ENCODE results near the gene CD2AP. TPM values are rescaled to one million over a fixed set of nuclear protein-coding genes. Genes with fewer than 3 reads are reported as not detected.
A peak's percentile ranks its signal among the peaks of the same experiment; 100 is the strongest.
"Not testable (repeated sequence)": the region's sequence is repeated elsewhere in the genome, so short reads cannot be mapped to it uniquely, and the experiment has no call there.

Gene CD2AP
- polyA plus RNA-seq, 12 donors = 9.4 to 20.5 (median 13.7) TPM; not detected in 1

DNA sequence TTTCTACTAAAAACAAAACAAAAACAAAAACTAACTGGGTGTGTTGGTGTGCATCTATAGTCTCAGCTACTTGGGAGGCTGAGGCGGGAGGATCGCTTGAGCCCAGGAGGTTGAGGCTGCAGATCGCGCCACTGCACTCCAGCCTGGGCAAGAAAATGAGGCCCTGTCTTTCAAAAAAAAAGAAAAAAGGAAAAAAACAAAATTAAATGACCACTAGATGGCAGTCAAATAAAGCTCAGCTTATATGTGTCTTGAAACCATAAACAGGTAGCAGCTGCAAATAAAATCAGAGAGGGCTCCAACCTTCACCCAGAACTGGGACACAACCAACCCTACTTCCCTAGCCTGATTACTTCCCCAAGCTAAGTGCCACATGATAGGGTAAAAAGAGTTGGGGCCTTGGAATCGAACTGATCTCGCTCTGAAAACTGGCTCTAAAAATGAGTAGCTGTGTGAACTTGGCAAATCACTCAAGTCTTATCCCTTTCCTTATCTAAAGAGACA, 153.7 kb downstream of the CD2AP start:
- peak; percentile 38 for DNase-seq

DNA sequence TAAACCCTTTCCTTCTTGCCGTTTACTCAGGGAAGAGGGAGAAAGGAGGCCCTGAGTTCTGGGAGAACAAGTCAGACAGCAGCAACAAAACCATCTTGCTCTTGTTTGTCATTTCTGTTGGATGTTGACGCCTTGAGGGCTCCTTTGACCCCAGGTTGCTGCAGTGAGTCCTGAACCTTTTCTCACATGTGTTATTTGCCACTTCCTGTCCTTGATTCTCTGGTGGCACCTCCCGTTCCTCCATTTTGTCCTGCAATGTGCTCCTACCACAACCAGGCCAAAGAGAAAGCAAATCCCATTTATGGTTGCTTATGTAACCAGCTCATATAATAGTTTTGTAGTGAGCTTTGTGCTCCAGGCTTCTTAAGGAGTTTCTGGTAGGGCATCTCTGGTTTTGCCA, 154.2 kb downstream of the CD2AP start:
- DNase-seq = no peak

GRCh38 chr6:47633141-47633540, 155.6 kb downstream of the CD2AP start:
- no peak for DNase-seq

DNA sequence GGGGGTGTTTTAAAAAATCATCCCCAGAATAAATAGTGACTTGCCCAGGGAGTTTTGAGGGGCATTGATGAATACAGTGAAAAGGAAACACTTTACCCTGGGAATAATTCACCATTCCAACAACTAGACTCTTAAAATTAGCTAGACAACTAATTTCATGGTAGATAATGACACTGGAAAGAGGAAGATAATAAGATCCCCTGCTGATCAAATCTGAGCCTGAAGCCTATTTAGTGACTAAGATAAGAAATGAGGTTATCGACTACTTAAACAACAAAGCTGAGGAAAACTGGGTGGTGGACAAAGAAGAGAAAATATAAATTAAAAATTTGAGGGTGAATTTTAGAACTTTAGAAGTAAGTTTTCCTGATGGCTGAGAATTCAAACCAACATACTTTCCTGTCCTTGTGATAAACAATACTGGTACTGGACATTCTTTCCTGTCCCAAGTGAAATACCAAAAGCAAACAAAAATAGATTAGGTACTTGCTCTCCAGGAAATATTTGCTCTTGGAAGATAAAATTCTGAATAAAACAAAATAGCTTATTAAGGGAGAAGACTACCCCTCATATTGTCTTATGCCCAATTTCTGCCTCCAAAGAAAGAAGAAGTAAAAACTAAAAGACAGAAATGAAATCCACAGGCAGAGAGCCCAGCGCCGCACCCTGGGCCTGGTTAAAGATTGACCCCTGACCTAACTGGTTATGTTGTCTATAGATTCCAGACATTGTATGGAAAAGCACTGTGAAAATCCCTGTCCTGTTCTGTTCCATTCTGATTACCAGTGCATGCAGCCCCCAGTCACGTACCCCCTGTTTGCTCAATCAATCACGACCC, 156.8 kb downstream of the CD2AP start:
- DNase-seq = no peak

- DNase-seq = no peak
These were observed 169.1 kb downstream of the CD2AP start for GRCh38 chr6:47646689-47647088.

- no peak for DNase-seq
These were observed 169.6 kb downstream of the CD2AP start for GRCh38 chr6:47647188-47647587.

DNA sequence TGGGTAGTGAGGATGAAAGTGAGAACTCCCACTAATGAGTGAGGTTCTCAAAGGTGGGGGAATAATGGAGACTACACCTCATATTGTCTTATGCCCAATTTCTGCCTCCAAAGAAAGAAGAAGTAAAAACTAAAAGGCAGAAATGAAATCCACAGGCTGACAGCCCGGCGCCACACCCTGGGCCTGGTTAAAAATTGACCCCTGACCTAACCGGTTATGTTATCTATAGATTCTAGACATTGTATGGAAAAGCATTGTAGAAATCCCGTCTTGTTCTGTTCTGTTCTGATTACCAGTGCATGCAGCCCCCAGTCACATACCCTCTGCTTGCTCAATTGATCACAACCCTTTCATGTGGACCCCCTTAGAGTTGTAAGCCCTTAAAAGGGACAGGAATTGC, 170.0 kb downstream of the CD2AP start:
- DNase-seq = not testable (repeated sequence)

- DNase-seq = no peak
These were observed 170.4 kb downstream of the CD2AP start for GRCh38 chr6:47648031-47648430.

DNA sequence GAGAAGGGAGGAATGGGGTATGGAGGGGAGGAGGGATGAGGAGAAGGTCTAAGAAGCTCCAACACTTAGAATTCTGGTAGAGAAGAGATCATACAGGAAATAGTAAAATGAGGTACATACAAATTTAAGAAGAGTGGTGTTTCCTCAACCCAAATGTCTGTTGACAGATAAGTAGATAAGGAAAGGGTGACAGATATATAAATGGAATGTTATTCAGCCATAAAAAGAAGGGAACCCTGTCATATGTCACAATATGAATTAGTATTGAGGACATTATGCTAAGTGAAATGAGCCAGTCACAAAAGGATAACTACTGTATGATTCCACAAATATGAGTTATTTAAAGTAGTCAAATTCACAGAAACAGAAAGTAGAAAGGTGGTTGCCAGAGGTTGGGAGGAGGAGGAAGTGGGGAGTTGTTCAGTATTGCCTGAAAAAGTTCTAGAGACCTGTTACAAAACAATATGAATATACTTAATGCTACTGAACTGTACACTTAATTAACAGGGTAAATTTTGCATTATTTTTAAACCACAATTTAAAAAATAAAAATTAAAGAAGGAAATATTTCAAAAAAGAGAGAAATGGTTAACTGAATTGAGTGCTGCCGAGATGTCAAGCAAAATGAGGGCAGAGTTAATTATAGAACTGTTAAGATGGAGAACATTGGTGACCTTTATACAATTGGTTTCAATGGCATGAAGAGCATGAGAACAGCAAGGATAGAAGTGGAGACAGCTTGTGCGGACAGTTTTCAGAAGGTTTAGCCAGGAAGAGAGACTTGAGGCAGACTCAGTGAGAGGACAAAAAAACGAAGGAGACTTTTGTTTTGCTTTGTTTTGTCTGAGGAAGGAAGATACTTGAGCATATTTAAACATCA, 173.2 kb downstream of the CD2AP start:
- no peak for DNase-seq

DNA sequence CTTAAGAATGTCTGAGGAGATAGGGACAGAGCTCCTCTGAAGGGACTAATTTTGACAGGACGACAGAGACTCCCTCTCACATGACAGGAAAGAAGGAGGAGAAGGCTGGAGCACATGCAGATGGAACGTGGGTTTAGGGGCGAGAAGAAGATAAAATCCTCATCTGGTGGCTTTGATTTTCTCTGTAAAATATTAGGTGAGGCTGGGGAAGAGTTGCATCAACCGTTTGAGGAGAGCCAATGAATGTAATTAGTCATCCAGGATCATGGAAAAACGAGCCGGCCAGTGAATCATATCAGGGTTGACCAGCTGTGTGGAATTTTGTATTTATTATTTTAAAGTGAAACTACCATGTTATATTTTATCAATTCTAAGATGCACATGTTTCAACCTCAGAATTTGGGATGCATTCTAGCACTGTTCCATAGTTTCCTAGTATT, 173.9 kb downstream of the CD2AP start:
- DNase-seq = no peak

DNA sequence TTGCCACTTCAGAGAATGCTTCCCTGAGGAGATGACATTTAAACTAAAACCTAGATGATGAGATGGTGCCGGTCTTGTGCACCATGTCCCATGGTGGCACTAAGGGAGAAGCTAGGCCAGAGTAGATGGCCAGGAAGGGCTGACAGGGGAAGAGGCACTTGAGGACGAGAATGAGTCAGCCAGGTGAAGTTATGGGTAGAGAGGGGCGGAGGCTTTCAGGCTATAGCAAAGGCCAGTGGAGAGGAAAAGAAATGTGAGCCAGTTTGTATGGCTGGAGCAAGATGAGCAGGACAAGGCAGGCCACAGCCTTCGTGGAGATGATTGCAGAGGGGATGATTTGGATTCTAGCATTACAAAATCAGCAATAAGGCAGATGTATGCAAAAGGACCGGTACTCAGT, 176.1 kb downstream of the CD2AP start:
- no peak for DNase-seq

- DNase-seq = no peak
These were observed 176.7 kb downstream of the CD2AP start for GRCh38 chr6:47654255-47654654.

DNA sequence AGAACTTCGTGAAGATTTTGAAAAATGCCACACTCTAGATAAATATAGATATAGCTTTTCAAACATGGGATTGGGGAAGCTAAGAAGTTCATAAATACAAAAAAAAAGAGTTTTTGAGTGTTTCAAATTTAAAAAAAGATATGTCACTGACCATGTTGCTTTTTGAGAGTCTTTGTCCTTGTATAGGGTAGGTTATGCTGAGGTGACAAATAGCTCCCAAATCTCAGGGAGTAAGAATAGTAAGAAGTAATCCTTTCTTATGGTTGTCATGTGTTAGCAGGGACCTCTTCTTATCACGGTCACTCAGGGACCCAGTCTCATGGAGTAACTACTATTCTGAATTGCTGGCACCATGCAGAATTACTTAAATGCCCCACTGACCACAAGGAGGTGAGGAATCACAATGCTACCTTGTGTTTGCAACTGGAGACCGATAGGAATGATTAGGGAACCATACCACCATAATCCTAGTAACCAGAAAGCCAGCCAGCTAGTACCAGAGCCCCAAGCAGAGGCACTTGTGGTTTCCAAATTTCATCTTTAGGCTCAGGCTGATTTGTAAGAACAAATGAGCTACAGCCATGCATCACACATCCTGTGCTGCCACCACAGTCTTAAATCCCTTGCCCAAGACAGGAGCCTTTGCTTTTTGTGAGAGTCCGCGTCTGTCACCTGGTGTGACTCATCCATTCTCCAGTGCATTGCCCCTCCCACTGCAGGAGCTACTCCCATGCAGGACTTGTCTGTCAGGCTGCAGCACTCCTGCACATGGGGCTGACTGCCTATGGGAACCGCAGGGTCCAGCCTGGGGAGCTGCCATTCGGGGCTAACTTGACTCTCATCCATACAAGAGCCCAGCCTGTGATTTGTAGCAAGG, 178.4 kb downstream of the CD2AP start:
- no peak for DNase-seq

- no peak for DNase-seq
These were observed 184.4 kb downstream of the CD2AP start for GRCh38 chr6:47661960-47662359.

GRCh38 chr6:47663462-47664216, 186.1 kb downstream of the CD2AP start:
- DNase-seq = peak; percentile 10

DNA sequence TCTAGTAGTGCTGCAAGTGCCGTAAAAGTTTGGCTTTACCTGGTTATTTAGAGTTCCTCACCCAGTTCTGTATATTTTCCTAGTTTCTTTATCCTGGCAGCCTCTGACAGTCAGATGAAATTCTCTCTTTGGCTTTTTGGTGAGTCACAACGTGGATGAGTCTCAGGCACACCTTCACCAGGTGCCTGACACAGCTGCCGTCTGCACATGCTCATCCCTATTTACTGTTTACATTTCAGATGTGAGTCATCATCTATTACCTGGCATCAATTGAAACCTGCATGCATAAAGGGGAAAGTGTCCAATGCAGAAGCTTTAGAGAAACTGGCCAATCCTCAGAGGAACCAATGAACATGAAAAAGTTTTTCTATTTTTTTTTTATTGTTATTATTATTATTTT, 187.5 kb downstream of the CD2AP start:
- DNase-seq = no peak

- DNase-seq = no peak
These were observed 192.3 kb downstream of the CD2AP start for GRCh38 chr6:47669684-47670513.

- no peak for DNase-seq
These were observed 193.3 kb downstream of the CD2AP start for GRCh38 chr6:47670851-47671250.

DNA sequence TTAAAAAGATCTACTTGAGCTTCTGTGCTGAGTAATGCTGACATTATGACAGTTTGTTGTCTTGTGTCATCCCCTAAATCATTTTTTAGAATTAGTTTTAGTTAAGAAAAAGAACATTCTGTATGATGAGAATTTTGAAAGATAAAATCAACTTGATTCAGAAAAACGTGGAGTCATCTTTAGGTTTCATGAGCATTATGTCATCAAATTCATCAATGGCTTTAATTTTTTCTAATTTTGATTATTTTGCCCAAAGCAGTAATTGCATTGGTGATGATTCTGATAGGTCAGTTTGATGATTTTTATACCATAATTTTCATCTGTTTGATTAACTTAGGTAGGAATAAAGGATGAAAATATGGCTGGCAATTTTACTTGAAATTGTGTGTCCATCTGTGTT, 194.2 kb downstream of the CD2AP start:
- no peak for DNase-seq

DNA sequence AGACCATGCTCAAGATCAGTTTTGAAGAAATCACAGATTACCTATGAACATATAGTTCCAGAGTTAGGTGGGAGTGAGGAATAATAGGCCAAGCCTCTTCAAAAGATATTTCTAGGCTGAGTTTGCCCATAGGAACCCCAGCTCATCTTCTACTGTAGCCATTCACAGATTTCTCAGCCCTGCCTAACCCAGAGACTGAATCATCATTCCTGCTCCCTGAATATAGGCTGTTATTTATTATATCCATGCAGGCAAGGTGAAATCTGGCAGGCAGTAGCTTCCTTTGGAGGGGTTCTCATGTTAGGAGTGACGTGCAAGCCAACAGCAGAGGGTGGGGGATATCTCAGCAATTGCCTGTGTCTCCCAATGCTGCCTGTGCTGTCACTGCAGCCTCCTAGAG, 195.2 kb downstream of the CD2AP start:
- DNase-seq = no peak

Measured in muscle of arm (tissue), 12 donors.